Stimulated activated CD4-positive, alpha-beta T cell treated with anti-CD3 and anti-CD28 coated beads, Interleukin-1b, Interleukin-23, amount 100 ng/mL, for 1 hour (primary cell): ENCODE results near the gene LAIR1.

Experiments used
- DNase-seq, 2 donors: peaks; one replicate each; pipeline ENCODE4 v3.0.0-alpha.2; 2020; ENCODE audit warnings: low read depth in 2 of 2

LAIR1 gene

DNA sequence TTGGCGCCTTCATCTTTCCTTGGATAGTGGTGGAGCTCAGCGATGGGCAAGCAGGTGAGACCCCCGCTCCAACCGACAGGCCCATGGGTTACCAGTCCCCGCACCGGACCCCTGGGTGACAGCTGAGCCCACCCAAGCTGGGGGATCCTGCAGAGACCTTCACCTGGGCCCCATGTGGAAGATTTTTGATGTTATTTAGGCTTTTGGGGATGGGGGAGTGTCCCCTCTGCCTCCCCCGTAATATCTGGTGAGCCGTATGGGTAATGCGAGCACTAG lies 46.8 kb downstream of the LAIR1 start:
- no peak for DNase-seq

DNA sequence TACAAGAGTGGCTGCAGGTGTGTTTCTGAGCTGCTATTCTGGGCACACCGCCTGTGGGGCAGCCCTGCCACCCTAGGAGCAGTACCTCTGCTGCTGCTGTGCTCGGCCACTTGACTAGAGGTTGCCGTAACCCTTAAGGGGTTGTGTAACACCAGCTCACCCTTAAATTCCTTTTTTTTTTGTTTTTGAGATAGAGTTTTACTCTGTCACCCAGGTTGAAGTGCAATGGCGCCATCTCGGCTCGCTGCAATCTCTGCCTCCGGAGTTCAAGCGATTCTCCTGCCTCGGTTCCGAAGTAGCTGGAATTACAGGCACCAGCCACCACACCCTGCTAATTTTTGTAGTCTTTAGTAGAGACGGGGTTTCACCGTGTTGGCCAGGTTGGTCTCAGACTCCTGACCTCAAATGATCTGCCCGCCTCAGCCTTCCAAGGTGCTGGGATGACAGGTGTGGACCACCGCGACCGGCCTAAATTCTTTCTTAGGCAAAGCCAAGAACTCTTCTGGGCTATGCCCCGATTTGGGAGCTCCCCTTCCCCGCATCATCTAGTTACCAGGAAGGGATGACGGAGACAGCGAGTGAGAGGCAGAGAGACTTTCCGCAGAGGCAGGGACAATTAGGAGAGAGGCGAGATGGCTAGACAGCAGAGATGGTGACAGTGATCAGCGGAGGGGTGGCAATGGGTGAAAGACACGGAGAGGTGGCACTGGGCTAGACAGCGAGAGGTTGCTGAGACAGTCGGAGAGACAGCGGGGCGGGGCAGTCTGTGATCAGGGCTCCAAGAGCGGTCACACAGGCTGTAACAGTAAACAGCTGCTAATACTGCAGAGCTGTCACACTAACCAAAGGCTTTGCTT lies 47.4 kb downstream of the LAIR1 start:
- no peak for DNase-seq

DNA sequence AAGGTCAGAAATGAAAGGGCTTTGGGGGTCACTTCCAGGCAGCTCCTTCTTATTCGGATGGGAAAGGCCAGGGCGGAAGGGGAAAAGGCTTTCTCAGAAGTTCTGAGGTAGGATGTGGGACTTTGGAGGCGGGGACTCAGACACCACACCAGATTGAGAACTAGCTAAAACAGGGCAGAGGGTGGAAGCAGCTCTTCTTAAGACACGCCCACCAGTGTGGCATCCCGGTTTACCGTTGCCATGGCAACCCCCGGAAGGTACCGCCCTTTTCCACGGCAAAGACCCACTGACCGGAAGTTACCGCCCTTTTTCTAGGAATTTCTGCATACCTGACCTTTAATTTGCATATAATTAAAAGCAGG lies 48.0 kb downstream of the LAIR1 start:
- DNase-seq: no peak

DNA sequence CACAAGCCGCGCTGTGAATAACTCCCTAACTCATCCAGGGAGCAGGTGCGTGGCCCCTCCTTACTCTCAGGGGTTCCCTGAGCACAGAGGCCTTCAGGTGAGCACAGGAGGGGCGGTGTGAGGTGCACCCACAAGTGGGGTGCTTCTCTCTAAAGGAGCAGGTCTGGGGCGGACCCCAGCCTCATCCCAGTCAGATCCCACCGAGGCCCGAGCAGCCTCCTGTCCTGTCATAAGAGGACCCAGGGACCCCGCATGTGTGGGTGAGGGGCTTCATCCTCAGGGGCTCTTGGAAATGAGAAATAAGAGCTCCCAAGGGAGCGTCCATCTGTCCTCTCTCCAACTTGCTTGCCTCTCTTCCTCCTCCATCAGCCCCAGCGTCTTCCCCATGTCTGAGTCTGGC lies 48.8 kb downstream of the LAIR1 start:
- no peak for DNase-seq

DNA sequence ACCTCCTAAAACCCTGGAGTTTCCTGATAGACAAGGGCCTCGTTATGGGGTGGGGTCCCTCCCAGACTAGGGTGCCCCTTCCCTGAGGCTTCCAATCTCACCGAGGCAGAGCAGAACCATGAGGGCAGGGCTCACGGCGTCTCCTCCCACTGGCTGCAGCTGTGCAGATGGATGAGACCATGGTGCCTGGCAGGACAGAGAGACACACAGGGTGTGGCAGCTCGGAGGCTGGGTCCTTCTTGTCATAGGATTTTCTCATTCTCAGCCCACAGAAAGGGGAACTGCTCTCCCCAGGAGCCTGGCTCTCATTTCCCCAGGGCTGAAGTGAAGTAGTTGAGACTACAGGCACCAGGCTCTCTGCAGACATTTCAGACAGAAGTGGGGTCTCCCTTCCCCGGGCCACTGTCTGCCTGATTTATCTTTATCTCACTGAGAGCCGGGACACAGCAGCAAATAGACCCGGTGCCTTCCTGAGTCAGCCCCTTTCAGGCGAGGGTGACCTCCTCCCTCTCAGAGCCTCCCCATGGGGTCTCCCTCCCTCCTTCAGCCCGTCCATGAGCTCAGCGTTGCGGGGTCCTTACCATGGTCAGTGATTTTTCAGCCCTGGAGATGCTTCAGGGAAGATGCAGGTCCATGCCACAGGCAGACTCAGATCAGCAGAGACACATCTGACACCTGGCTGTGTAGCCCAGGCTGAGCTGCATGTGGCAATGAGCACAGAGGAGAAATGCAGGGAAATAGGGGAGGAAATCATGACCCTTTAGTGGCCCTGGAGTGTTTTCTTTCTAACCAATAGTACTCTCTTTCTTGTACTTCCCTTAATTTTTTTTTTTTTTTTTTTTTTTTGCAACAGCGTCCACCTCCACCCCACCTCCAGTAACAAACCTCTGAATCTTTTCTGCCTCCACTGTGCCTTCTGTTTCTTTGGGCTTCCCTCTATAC lies 52.0 kb downstream of the LAIR1 start, which contains the start of gene LILRA5:
LILRA5 (minus strand) TSS at position 731 of the 942 bp plus-strand sequence; CDS start at position 584, 147 bp downstream.
- DNase-seq: no peak

DNA sequence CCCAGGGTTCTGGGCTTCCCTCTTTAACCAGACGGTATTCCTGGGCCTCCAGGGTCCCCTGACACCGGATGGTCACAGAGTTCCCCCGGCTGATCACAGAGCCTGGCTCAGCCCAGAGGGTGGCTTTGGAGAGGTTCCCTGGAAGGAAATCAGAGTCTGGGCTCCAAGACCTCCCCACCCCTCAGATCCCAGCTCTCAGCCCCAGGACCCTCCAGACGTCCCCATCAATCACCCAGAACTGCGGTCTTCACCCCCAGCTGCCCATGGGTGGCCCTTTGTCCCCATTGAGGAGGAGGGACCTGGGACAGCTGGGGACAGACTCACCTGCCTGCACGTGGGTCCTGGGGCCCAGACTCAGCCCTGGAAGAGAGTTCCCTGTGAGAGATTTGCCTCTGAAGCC lies 52.7 kb downstream of the LAIR1 start:
- DNase-seq: no peak

DNA sequence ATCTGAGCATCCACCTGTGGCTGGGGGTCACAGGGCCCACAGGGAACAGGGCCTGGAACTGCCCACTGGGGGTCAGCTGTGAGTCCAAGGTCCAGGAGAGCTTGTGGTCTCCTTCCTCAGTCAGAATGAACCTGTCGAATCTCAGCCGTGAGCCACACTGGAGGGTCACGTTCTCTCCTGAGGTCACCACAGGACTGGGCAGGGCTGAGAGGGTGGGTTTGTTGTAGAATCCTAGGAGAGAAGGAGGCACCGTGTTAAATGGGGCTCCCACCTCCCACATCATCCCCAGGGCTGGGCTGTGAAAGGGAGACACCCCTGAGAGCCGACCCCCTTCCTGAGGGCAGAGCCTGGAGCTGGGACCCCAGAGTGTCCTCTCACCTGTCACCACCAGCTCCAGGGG lies 53.2 kb downstream of the LAIR1 start:
- no peak for DNase-seq

DNA sequence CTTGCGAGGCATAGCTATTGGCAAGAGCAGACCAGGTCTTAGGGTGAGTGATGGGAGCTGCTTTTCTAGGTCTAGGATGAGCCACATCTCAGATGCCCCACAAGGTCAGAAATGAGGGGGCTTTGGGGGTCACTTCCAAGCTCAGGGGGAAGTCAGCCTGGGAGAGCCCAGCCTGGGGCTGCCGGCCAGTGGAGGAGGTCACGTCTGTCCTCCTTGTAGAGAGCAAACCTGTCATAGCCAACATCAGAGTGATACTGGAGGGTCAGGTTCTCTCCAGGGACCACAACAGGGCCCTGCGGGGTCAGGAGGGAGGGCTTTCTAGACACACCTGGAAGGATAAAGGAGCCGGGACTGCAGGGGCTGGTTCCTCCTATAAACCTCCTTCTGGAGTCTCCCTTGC lies 54.2 kb downstream of the LAIR1 start:
- no peak for DNase-seq

DNA sequence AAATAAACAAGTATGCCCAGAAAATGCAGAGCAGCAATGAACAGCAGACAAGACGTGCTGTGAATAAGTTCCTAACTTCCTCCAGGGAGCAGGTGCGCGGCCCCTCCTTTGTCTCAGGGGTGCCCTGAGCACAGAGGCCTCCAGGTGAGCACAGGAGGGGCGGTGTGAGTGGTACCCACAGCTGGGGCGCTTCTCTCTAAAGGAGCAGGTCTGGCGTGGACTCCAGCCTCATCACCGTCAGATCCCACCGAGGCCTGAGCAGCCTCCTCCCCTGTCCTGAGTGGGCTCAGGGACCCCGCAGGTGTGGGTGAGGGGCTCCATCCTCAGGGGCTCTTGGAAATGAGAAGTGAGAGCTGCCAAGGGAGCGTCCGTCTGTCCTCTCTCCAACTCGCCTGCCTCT lies 54.9 kb downstream of the LAIR1 start:
- DNase-seq: no peak

DNA sequence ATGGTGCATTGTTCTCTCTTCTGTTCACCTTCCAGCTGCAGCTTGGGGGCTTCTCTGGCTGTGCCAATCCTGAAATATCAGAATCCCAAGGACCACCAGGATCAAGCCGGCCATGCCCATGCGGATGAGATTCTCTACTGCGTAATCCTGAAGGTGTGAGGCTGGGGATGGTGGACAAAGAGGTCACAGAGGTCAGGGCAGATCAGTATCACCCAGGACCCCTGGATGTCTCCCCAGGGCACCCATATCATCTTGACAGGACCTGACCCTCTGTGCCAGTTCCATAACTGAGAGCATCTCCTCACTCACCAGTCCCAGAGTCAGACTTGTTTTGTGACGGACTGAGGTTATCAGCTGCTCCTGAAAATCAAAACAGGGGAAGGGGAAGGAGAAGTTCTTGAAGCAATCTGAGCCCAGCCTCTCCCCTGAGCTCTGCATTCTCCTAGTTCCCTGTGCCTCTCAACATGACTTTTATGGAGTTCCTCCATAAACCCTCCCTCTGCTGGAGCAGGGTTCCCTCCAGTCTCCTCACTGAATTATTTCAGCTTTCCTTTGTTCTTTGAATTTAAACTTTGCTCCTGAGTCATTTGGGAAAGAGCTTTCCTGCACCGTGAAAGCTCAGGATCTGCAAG lies 57.2 kb downstream of the LAIR1 start:
- DNase-seq: no peak

DNA sequence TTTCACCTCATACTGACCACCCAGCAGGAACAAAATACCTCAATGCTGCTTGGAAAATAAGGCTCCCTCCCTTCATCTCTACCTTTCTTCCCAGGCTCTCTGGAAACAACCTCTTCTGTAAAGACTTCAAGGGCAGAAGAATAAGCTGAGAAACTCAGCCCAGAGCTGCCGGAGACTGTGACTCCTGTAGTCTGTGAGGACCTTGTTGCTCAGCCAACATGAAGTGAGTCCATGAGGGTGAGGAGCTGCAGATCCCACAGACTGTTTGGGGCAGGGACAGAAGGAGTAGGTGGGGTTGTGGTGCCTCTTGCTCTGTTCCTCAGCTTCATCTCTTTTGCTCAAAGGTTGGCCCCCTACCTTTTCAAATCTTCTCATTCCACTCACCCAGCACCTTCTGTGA lies 59.6 kb downstream of the LAIR1 start:
- no peak for DNase-seq

DNA sequence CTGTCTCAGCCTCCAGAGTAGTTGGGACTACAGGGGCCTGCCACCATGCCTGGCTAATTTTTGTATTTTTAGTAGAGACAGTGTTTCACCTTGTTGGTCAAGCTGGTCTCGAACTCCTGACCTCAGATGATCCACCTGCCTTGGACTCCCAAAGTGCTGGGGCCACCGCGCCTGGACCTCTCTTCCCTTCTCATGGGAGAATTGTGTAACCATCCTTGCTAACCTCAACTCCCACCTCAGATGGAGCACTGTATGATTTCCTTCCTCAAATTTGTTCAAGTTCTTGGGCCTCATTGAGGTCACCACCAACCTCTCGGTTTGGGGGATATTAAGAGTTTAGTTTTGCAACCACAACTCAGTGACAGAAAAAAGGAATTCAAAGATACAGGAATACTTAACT lies 62.5 kb downstream of the LAIR1 start:
- no peak for DNase-seq
